Ovary (tissue), 3 donors: Measurements from ENCODE around the gene CFAP69.

Source experiments
- CTCF ChIP-seq, 3 donors: fragments of 450-650 bp in 2 of 3; fragments of 200-600 bp in 1 of 3; IDR thresholded peaks; one replicate each; pipeline versions ENCODE4 v1.5.1 to v1.8.0; 2016 to 2022; ENCODE audit warnings: antibody characterized with exemption in 3 of 3, mild to moderate bottlenecking in 1 of 3
- POLR2A ChIP-seq: fragments of 450-650 bp; IDR thresholded peaks from one replicate; pipeline ENCODE4 v1.6.1; 2017; ENCODE audit warnings: antibody characterized with exemption, mild to moderate bottlenecking, moderate library complexity
- donor health status: DM: no; HTN: no; CAD: no.

GRCh38 chr7:90250601-90251303 is 5.8 kb downstream of the CFAP69 start:
- TF ChIP-seq POLR2A, result no peak
- no peak for TF ChIP-seq CTCF (IDR thresholded peaks at IDR 0.05)
